Effector memory CD8-positive, alpha-beta T cell (primary cell): ENCODE data around the gene MCRIP2.

Experiments
- ATAC-seq: fragments of 150-1000 bp; cut with Tn5 transposase; replicated peaks from 2 replicates; pipeline ENCODE4 v1.10.0; 2021; ENCODE audit warnings: mild to moderate bottlenecking, moderate library complexity
- DNase-seq, 3 experiments: peaks; one replicate each; pipeline ENCODE4 v3.0.0; 2021
- H3K27ac Mint-ChIP-seq, 2 donors: one replicate each; pipeline ENCODE4 v1.8.0; 2022; ENCODE audit warnings: mild to moderate bottlenecking in 2 of 2, mixed read lengths in 2 of 2, moderate library complexity in 2 of 2
- H3K27me3 Mint-ChIP-seq, 2 donors: one replicate each; pipeline ENCODE4 v1.8.0; 2022; ENCODE audit warnings: mixed read lengths in 2 of 2
- H3K36me3 Mint-ChIP-seq: one replicate; pipeline ENCODE4 v1.8.0; 2022; ENCODE audit warnings: mild to moderate bottlenecking, moderate library complexity, mixed read lengths; ENCODE audit not compliant: insufficient read depth
- H3K4me1 Mint-ChIP-seq, 2 donors: one replicate each; pipeline ENCODE4 v1.8.0; 2022; ENCODE audit warnings: low read depth in 2 of 2, mixed read lengths in 2 of 2
- H3K4me3 Mint-ChIP-seq, 2 donors: one replicate each; pipeline ENCODE4 v1.8.0; 2022; ENCODE audit warnings: mild to moderate bottlenecking in 2 of 2, mixed read lengths in 2 of 2, moderate library complexity in 2 of 2
- H3K9me3 Mint-ChIP-seq, 2 donors: one replicate each; pipeline ENCODE4 v1.8.0; 2022; ENCODE audit warnings: mixed read lengths in 2 of 2

MCRIP2 gene

DNA sequence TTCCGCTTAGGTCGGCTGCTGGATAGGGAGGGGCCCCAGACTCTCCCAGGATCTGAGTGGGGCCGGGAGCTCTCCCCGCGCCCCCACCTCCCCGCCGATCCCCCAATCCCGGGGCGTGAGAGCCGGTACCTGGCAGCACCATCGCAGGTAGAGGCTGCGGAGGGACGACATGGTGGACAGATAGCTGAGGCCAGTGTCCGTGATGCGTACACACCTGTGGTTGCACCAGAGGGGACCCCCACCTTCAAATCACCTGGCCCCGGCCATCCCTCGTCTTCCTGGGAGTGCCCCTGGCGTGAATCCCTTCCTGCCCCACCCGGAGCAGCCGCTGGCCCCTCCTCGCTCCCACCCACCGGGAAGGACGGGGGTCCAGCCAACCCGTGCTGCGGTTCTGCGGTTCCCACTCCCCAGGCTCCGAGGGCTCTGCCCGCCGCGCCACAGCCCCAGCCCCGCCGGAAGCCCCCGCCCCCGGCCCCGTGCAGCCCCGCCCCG lies 53.3 kb downstream of the MCRIP2 start:
- H3K9me3 Mint-ChIP-seq: no peaks in the 10 kb centered on the region
- H3K27me3 Mint-ChIP-seq: no peaks in the 10 kb centered on the region
- H3K4me3 Mint-ChIP-seq: peak overlapping the region; percentile 73 to 86
- DNase-seq (no peak), ATAC-seq (no peak)
- peaks cover 9% of the 10 kb centered on the region for H3K36me3 Mint-ChIP-seq
- H3K4me1 Mint-ChIP-seq: peaks cover 15% of the 10 kb centered on the region in 2 donors
- H3K27ac Mint-ChIP-seq: no peak overlapping the region

DNA sequence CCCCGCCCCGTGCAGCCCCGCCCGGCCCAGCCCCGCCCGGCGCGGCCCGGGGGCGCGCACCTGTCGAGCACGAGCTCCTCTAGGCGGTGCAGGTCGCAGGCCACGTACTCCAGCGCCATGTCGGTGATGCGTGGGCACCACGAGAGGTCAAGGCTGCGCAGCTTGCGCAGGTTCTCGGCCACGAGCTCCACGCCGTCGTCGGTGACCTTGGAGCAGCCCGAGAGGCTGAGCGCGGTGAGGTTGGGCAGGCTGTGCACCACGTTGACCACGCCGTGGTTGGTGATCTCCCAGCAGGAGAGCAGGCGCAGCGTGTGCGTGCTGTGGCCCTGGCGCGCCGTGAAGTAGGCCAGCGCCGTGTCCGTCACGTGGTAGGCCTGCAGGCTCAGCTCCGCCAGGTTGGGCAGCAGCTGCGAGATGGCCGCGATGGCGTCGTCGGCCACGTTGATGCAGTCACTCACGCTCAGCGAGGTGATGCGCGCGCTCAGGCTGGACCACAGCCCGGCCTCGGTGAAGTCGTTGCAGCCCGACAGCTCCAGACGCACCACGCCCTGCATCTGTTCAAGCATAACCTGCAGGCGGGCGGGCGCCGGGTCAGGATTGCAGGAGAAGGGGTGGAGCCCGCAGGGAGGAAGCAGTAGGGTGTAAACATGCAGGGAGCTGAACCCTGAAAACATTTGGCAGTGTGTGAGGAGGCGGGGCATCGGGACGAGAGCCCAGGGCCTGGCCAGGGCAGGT lies 53.9 kb downstream of the MCRIP2 start:
- Mint-ChIP-seq H3K4me1 (peaks cover 10 to 11% of the 10 kb centered on the region in 2 donors), H3K27ac (no peak overlapping the region), H3K36me3 (peaks cover 6% of the 10 kb centered on the region), H3K9me3 (no peaks in the 10 kb centered on the region), H3K4me3 (peak overlapping the region; percentile 74 to 86), H3K27me3 (no peaks in the 10 kb centered on the region)
- DNase-seq: peak in 2 of 3 experiments; percentile 46 to 52
- ATAC-seq: peak; percentile 69
